Measurements from ENCODE around the gene KIF2A.

Gene KIF2A

GRCh38 chr5:62271870-62272269, 34.1 kb upstream of the KIF2A start:
- no peak overlapping the region for H3K4me3 ChIP-seq (ENCODE audit: extremely low read depth, insufficient read depth, low read length, poor library complexity, severe bottlenecking)
- WGBS, 2 experiments (ENCODE audit: insufficient coverage in 2 of 2) = 64 to 71% methylated on average over 1 to 3 of the region's 3 CpGs
- no peak overlapping the region for H3K27ac ChIP-seq (ENCODE audit: low read depth, low read length, severe bottlenecking)
- no peaks in the 10 kb centered on the region for H3K36me3 ChIP-seq (ENCODE audit: control insufficient read depth, insufficient read depth, low read length)
- no peaks in the 10 kb centered on the region for H3K9me3 ChIP-seq (ENCODE audit: control insufficient read depth, low read length)
- H3K4me1 ChIP-seq (ENCODE audit: control insufficient read depth, insufficient read depth, low read length, poor library complexity, severe bottlenecking) = no peaks in the 10 kb centered on the region

- Histone ChIP-seq H3K36me3 (ENCODE audit: control insufficient read depth, insufficient read depth, low read length) (no peaks in the 10 kb centered on the region), H3K9me3 (ENCODE audit: control insufficient read depth, low read length) (no peaks in the 10 kb centered on the region), H3K4me3 (ENCODE audit: extremely low read depth, insufficient read depth, low read length, poor library complexity, severe bottlenecking) (no peak overlapping the region), H3K4me1 (ENCODE audit: control insufficient read depth, insufficient read depth, low read length, poor library complexity, severe bottlenecking) (no peaks in the 10 kb centered on the region), H3K27ac (ENCODE audit: low read depth, low read length, severe bottlenecking) (no peak overlapping the region)
- WGBS, 2 experiments (ENCODE audit: insufficient coverage in 2 of 2) = 92 to 95% methylated on average over 3 of the region's 3 CpGs
Observed at GRCh38 chr5:62273687-62274086, 32.3 kb upstream of the KIF2A start.

- Histone ChIP-seq H3K9me3 (ENCODE audit: control insufficient read depth, low read length) (no peaks in the 10 kb centered on the region), H3K27ac (ENCODE audit: low read depth, low read length, severe bottlenecking) (no peak overlapping the region), H3K4me3 (ENCODE audit: extremely low read depth, insufficient read depth, low read length, poor library complexity, severe bottlenecking) (no peak overlapping the region), H3K4me1 (ENCODE audit: control insufficient read depth, insufficient read depth, low read length, poor library complexity, severe bottlenecking) (no peaks in the 10 kb centered on the region), H3K36me3 (ENCODE audit: control insufficient read depth, insufficient read depth, low read length) (no peaks in the 10 kb centered on the region)
- WGBS, 2 experiments (ENCODE audit: insufficient coverage in 2 of 2) = no CpG with 5 or more reads among the region's 1 CpG
Observed at GRCh38 chr5:62275581-62275980, 30.4 kb upstream of the KIF2A start.

- no peak overlapping the region for H3K27ac ChIP-seq (ENCODE audit: low read depth, low read length, severe bottlenecking)
- no peaks in the 10 kb centered on the region for H3K36me3 ChIP-seq (ENCODE audit: control insufficient read depth, insufficient read depth, low read length)
- H3K9me3 ChIP-seq (ENCODE audit: control insufficient read depth, low read length) = peaks cover 7% of the 10 kb centered on the region
- WGBS, 2 experiments (ENCODE audit: insufficient coverage in 2 of 2) = 80% methylated on average over 1 of the region's 3 CpGs; no CpG with 5 or more reads in 1 of the 2 experiments
- no peak overlapping the region for H3K4me3 ChIP-seq (ENCODE audit: extremely low read depth, insufficient read depth, low read length, poor library complexity, severe bottlenecking)
- no peaks in the 10 kb centered on the region for H3K4me1 ChIP-seq (ENCODE audit: control insufficient read depth, insufficient read depth, low read length, poor library complexity, severe bottlenecking)
Observed at GRCh38 chr5:62281411-62281810, 24.6 kb upstream of the KIF2A start.

GRCh38 chr5:62282064-62282463, 23.9 kb upstream of the KIF2A start:
- Histone ChIP-seq H3K4me1 (ENCODE audit: control insufficient read depth, insufficient read depth, low read length, poor library complexity, severe bottlenecking) (no peaks in the 10 kb centered on the region), H3K4me3 (ENCODE audit: extremely low read depth, insufficient read depth, low read length, poor library complexity, severe bottlenecking) (no peak overlapping the region), H3K36me3 (ENCODE audit: control insufficient read depth, insufficient read depth, low read length) (no peaks in the 10 kb centered on the region), H3K9me3 (ENCODE audit: control insufficient read depth, low read length) (peaks cover 7% of the 10 kb centered on the region), H3K27ac (ENCODE audit: low read depth, low read length, severe bottlenecking) (no peak overlapping the region)
- 92 to 100% methylated on average over 2 of the region's 5 CpGs for WGBS, 2 experiments (ENCODE audit: insufficient coverage in 2 of 2)

GRCh38 chr5:62283005-62283404, 23.0 kb upstream of the KIF2A start:
- no peak overlapping the region for H3K27ac ChIP-seq (ENCODE audit: low read depth, low read length, severe bottlenecking)
- H3K4me3 ChIP-seq (ENCODE audit: extremely low read depth, insufficient read depth, low read length, poor library complexity, severe bottlenecking) = no peak overlapping the region
- no peaks in the 10 kb centered on the region for H3K4me1 ChIP-seq (ENCODE audit: control insufficient read depth, insufficient read depth, low read length, poor library complexity, severe bottlenecking)
- H3K9me3 ChIP-seq (ENCODE audit: control insufficient read depth, low read length) = peaks cover 7% of the 10 kb centered on the region
- H3K36me3 ChIP-seq (ENCODE audit: control insufficient read depth, insufficient read depth, low read length) = no peaks in the 10 kb centered on the region

GRCh38 chr5:62283861-62284260, 22.1 kb upstream of the KIF2A start:
- Histone ChIP-seq H3K27ac (ENCODE audit: low read depth, low read length, severe bottlenecking) (no peak overlapping the region), H3K9me3 (ENCODE audit: control insufficient read depth, low read length) (peaks cover 7% of the 10 kb centered on the region), H3K4me3 (ENCODE audit: extremely low read depth, insufficient read depth, low read length, poor library complexity, severe bottlenecking) (no peak overlapping the region), H3K36me3 (ENCODE audit: control insufficient read depth, insufficient read depth, low read length) (no peaks in the 10 kb centered on the region), H3K4me1 (ENCODE audit: control insufficient read depth, insufficient read depth, low read length, poor library complexity, severe bottlenecking) (no peaks in the 10 kb centered on the region)
- 92 to 100% methylated on average over 1 to 2 of the region's 2 CpGs for WGBS, 2 experiments (ENCODE audit: insufficient coverage in 2 of 2)

- 83 to 100% methylated on average over 3 to 4 of the region's 6 CpGs for WGBS, 2 experiments (ENCODE audit: insufficient coverage in 2 of 2)
- Histone ChIP-seq H3K4me3 (ENCODE audit: extremely low read depth, insufficient read depth, low read length, poor library complexity, severe bottlenecking) (no peak overlapping the region), H3K9me3 (ENCODE audit: control insufficient read depth, low read length) (peaks cover 7% of the 10 kb centered on the region), H3K4me1 (ENCODE audit: control insufficient read depth, insufficient read depth, low read length, poor library complexity, severe bottlenecking) (no peaks in the 10 kb centered on the region), H3K36me3 (ENCODE audit: control insufficient read depth, insufficient read depth, low read length) (no peaks in the 10 kb centered on the region), H3K27ac (ENCODE audit: low read depth, low read length, severe bottlenecking) (no peak overlapping the region)
Observed at GRCh38 chr5:62284946-62285891, 20.8 kb upstream of the KIF2A start.

- no peak overlapping the region for H3K4me3 ChIP-seq (ENCODE audit: extremely low read depth, insufficient read depth, low read length, poor library complexity, severe bottlenecking)
- H3K27ac ChIP-seq (ENCODE audit: low read depth, low read length, severe bottlenecking) = no peak overlapping the region
- H3K4me1 ChIP-seq (ENCODE audit: control insufficient read depth, insufficient read depth, low read length, poor library complexity, severe bottlenecking) = no peaks in the 10 kb centered on the region
- H3K9me3 ChIP-seq (ENCODE audit: control insufficient read depth, low read length) = peaks cover 7% of the 10 kb centered on the region
- H3K36me3 ChIP-seq (ENCODE audit: control insufficient read depth, insufficient read depth, low read length) = no peaks in the 10 kb centered on the region
- 86 to 89% methylated on average over 1 to 2 of the region's 3 CpGs for WGBS, 2 experiments (ENCODE audit: insufficient coverage in 2 of 2)
Observed at GRCh38 chr5:62286834-62287233, 19.2 kb upstream of the KIF2A start.

- Histone ChIP-seq H3K9me3 (ENCODE audit: control insufficient read depth, low read length) (peaks cover 7% of the 10 kb centered on the region), H3K27ac (ENCODE audit: low read depth, low read length, severe bottlenecking) (no peak overlapping the region), H3K4me1 (ENCODE audit: control insufficient read depth, insufficient read depth, low read length, poor library complexity, severe bottlenecking) (no peaks in the 10 kb centered on the region), H3K4me3 (ENCODE audit: extremely low read depth, insufficient read depth, low read length, poor library complexity, severe bottlenecking) (no peak overlapping the region), H3K36me3 (ENCODE audit: control insufficient read depth, insufficient read depth, low read length) (no peaks in the 10 kb centered on the region)
- WGBS, 2 experiments (ENCODE audit: insufficient coverage in 2 of 2) = 92 to 100% methylated on average over 2 of the region's 3 CpGs
Observed at GRCh38 chr5:62287237-62287636, 18.8 kb upstream of the KIF2A start.

GRCh38 chr5:62288118-62288517, 17.9 kb upstream of the KIF2A start:
- WGBS, 2 experiments (ENCODE audit: insufficient coverage in 2 of 2) = 100% methylated on average over 1 of the region's 1 CpG; no CpG with 5 or more reads in 1 of the 2 experiments
- Histone ChIP-seq H3K4me3 (ENCODE audit: extremely low read depth, insufficient read depth, low read length, poor library complexity, severe bottlenecking) (no peak overlapping the region), H3K27ac (ENCODE audit: low read depth, low read length, severe bottlenecking) (no peak overlapping the region), H3K9me3 (ENCODE audit: control insufficient read depth, low read length) (peaks cover 7% of the 10 kb centered on the region), H3K4me1 (ENCODE audit: control insufficient read depth, insufficient read depth, low read length, poor library complexity, severe bottlenecking) (no peaks in the 10 kb centered on the region), H3K36me3 (ENCODE audit: control insufficient read depth, insufficient read depth, low read length) (no peaks in the 10 kb centered on the region)

Data from mesodermal cell (in vitro differentiated cells).